Measurements from ENCODE around the gene SP2. TPM values are rescaled to one million over a fixed set of nuclear protein-coding genes. Genes with fewer than 3 reads are reported as not detected.

The SP2 gene
- polyA plus RNA-seq, 3 donors, result 3.1 to 26.7 (median 6.8) TPM

DNA sequence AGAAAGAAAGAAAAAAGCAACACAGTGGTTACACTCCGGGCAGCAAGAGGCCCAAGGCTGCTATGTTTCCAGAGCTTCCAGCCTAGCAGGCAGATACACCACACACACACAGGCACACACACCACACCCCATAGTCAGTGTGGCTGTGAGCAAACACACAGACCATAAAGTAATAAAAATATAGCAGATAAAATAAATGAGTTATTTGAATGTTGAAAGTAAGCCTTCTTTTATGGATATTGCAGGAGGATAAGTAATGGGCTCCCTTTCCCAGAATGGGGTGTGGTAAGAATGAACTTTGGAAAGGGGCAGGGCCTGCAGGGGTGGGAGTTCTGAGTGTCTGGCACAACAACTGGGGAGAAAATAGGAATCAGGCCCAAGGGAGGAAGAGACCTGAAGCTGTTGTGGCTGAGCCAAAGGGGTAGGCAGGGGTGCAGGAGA lies 70.1 kb downstream of the SP2 start:
- no peak overlapping the region for H2AFZ ChIP-seq (ENCODE audit: insufficient read depth, low read depth, low read length, poor library complexity, severe bottlenecking)
- WGBS (ENCODE audit: insufficient coverage), result no CpG with 5 or more reads among the region's 1 CpG
- H3K4me1 ChIP-seq (ENCODE audit: control insufficient read depth in 1 of 2, insufficient read depth in 2 of 2, low read length in 2 of 2), result peaks cover 6 to 7% of the 10 kb centered on the region in 2 donors
- no peak overlapping the region for H3K4me3 ChIP-seq (replicated peaks in 1 of 3; ENCODE audit: low read depth in 2 of 3, low read length in 3 of 3)
- TF ChIP-seq, protein P1, sequence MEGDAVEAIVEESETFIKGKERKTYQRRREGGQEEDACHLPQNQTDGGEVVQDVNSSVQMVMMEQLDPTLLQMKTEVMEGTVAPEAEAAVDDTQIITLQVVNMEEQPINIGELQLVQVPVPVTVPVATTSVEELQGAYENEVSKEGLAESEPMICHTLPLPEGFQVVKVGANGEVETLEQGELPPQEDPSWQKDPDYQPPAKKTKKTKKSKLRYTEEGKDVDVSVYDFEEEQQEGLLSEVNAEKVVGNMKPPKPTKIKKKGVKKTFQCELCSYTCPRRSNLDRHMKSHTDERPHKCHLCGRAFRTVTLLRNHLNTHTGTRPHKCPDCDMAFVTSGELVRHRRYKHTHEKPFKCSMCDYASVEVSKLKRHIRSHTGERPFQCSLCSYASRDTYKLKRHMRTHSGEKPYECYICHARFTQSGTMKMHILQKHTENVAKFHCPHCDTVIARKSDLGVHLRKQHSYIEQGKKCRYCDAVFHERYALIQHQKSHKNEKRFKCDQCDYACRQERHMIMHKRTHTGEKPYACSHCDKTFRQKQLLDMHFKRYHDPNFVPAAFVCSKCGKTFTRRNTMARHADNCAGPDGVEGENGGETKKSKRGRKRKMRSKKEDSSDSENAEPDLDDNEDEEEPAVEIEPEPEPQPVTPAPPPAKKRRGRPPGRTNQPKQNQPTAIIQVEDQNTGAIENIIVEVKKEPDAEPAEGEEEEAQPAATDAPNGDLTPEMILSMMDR (IDR thresholded peaks at IDR 0.05), result no peak
- intact Hi-C loops (cut with micrococcal nuclease), result no loop called here
- Mint-ChIP-seq H3K9me3 (peaks cover 0 to 2% (median 0%) of the 10 kb centered on the region in 7 donors), H3K36me3 (no peaks in the 10 kb centered on the region), H3K27ac (no peak overlapping the region), H3K4me1 (peaks cover 9% of the 10 kb centered on the region), H3K4me3 (no peak overlapping the region), H3K27me3 (ENCODE audit: low read depth in 3 of 3) (peaks cover 2 to 4% (median 4%) of the 10 kb centered on the region in 3 donors)
- H3K27ac ChIP-seq (ENCODE audit: low read depth in 1 of 2, low read length in 2 of 2), result no peak overlapping the region
- no peaks in the 10 kb centered on the region for H3K36me3 ChIP-seq (replicated peaks in 1 of 2; ENCODE audit: control insufficient read depth in 1 of 2, insufficient read depth in 2 of 2, low read length in 2 of 2)
- peaks cover 2% of the 10 kb centered on the region for H3K79me2 ChIP-seq (ENCODE audit: insufficient read depth, low read length)
- H3K27me3 ChIP-seq (ENCODE audit: control insufficient read depth in 2 of 2, insufficient read depth in 2 of 2, low read length in 2 of 2), result no peaks in the 10 kb centered on the region
- no peak overlapping the region for H3K4me2 ChIP-seq (replicated peaks; ENCODE audit: extremely low read depth, low read length, poor library complexity, severe bottlenecking)
- no peak for DNase-seq
- no peaks in the 10 kb centered on the region for H3K9me3 ChIP-seq (replicated peaks in 1 of 2; ENCODE audit: control insufficient read depth in 1 of 2, insufficient read depth in 1 of 2, low read length in 2 of 2)
- no peaks in the 10 kb centered on the region for H4K20me1 ChIP-seq (ENCODE audit: insufficient read depth, low read length)
- no peak overlapping the region for H3K9ac ChIP-seq (ENCODE audit: insufficient read depth, low read length, poor library complexity, severe bottlenecking)

GRCh38 chr17:47967607-47968252 lies 71.7 kb downstream of the SP2 start:
- Histone ChIP-seq H3K27me3 (ENCODE audit: control insufficient read depth in 2 of 2, insufficient read depth in 2 of 2, low read length in 2 of 2) (no peaks in the 10 kb centered on the region), H3K4me2 (replicated peaks; ENCODE audit: extremely low read depth, low read length, poor library complexity, severe bottlenecking) (no peak overlapping the region), H3K27ac (ENCODE audit: low read depth in 1 of 2, low read length in 2 of 2) (no peak overlapping the region), H3K79me2 (ENCODE audit: insufficient read depth, low read length) (peaks cover 18% of the 10 kb centered on the region), H2AFZ (ENCODE audit: insufficient read depth, low read depth, low read length, poor library complexity, severe bottlenecking) (no peak overlapping the region), H4K20me1 (ENCODE audit: insufficient read depth, low read length) (no peaks in the 10 kb centered on the region), H3K4me1 (ENCODE audit: control insufficient read depth in 1 of 2, insufficient read depth in 2 of 2, low read length in 2 of 2) (peaks cover 20 to 22% of the 10 kb centered on the region in 2 donors), H3K9me3 (replicated peaks in 1 of 2; ENCODE audit: control insufficient read depth in 1 of 2, insufficient read depth in 1 of 2, low read length in 2 of 2) (no peaks in the 10 kb centered on the region), H3K36me3 (replicated peaks in 1 of 2; ENCODE audit: control insufficient read depth in 1 of 2, insufficient read depth in 2 of 2, low read length in 2 of 2) (no peaks in the 10 kb centered on the region), H3K9ac (ENCODE audit: insufficient read depth, low read length, poor library complexity, severe bottlenecking) (no peak overlapping the region), H3K4me3 (replicated peaks in 1 of 3; ENCODE audit: low read depth in 2 of 3, low read length in 3 of 3) (no peak overlapping the region)
- no peak for DNase-seq
- Mint-ChIP-seq H3K9me3 (peaks cover 0 to 2% (median 0%) of the 10 kb centered on the region in 7 donors), H3K27ac (no peak overlapping the region), H3K4me1 (peaks cover 23% of the 10 kb centered on the region), H3K27me3 (ENCODE audit: low read depth in 3 of 3) (peaks cover 2% of the 10 kb centered on the region in 3 donors), H3K4me3 (no peak overlapping the region), H3K36me3 (no peaks in the 10 kb centered on the region)
- WGBS (ENCODE audit: insufficient coverage), result 81% methylated on average over 2 of the region's 5 CpGs
- intact Hi-C loops (cut with micrococcal nuclease), result no loop called here
- TF ChIP-seq, protein P1 (IDR thresholded peaks at IDR 0.05), result no peak
